SK-N-SH treated with all-trans-retinoic acid at 6 μM for 48 hours (cell line): ENCODE measurements around the gene CRABP2.

Source experiments
- ATAC-seq: fragments of 200-7000 bp; cut with Tn5 transposase; 3 replicates; pipeline ENCODE4 v1.9.1; 2020; ENCODE audit warnings: mild to moderate bottlenecking, moderate library complexity
- ARNTL ChIP-seq: fragments of 450-650 bp; formaldehyde crosslinking; IDR thresholded peaks from 2 replicates; pipeline ENCODE4 v1.5.0; 2020; ENCODE audit warnings: low read depth, mild to moderate bottlenecking, moderate library complexity, borderline replicate concordance
- BACH2 ChIP-seq: fragments of 250-450 bp; sonication (Bioruptor Pico); IDR thresholded peaks from 2 replicates; pipeline ENCODE4 v1.9.0; 2021; ENCODE audit warnings: mild to moderate bottlenecking, borderline replicate concordance
- CREB5 ChIP-seq: fragments of 250-450 bp; sonication (Bioruptor Pico); IDR thresholded peaks from 2 replicates; pipeline ENCODE4 v1.5.1; 2020; ENCODE audit warnings: low read depth, mild to moderate bottlenecking, moderate library complexity
- CSDC2 ChIP-seq: fragments of 250-450 bp; sonication (Bioruptor Pico); IDR thresholded peaks from 2 replicates; pipeline ENCODE4 v1.5.0; 2020; ENCODE audit warnings: mild to moderate bottlenecking, moderate library complexity
- ESRRG ChIP-seq: fragments of 250-450 bp; sonication (Bioruptor Pico); IDR thresholded peaks from 2 replicates; pipeline ENCODE4 v1.6.1; 2021; ENCODE audit warnings: mild to moderate bottlenecking
- GLIS3 ChIP-seq: fragments of 250-450 bp; sonication (Bioruptor Pico); IDR thresholded peaks from 2 replicates; pipeline ENCODE4 v1.5.0; 2020; ENCODE audit warnings: mild to moderate bottlenecking, moderate library complexity
- ISL1 ChIP-seq: fragments of 250-450 bp; sonication (Bioruptor Pico); IDR thresholded peaks from 2 replicates; pipeline ENCODE4 v2.1.2; 2022; ENCODE audit warnings: mild to moderate bottlenecking, moderate library complexity
- OSR1 ChIP-seq: fragments of 250-450 bp; sonication (Bioruptor Pico); IDR thresholded peaks from 2 replicates; pipeline ENCODE4 v1.8.0; 2022; ENCODE audit warnings: moderate library complexity, mild to moderate bottlenecking, inconsistent platforms
- POU6F1 ChIP-seq: fragments of 250-450 bp; sonication (Bioruptor Pico); IDR thresholded peaks from 2 replicates; pipeline ENCODE4 v1.8.0; 2021; ENCODE audit warnings: low read depth, mild to moderate bottlenecking, moderate library complexity, borderline replicate concordance
- PPARA ChIP-seq: fragments of 250-450 bp; sonication (Bioruptor Pico); IDR thresholded peaks from 2 replicates; pipeline ENCODE4 v1.5.0; 2020; ENCODE audit warnings: mild to moderate bottlenecking, borderline replicate concordance
- RARB ChIP-seq: fragments of 250-450 bp; sonication (Bioruptor Pico); IDR thresholded peaks from 2 replicates; pipeline ENCODE4 v1.8.0; 2021; ENCODE audit warnings: mild to moderate bottlenecking, moderate library complexity
- TOX ChIP-seq: fragments of 250-450 bp; sonication (Bioruptor Pico); IDR thresholded peaks from 2 replicates; pipeline ENCODE4 v1.8.0; 2021; ENCODE audit warnings: mild to moderate bottlenecking, moderate library complexity, borderline replicate concordance
- TSHZ2 ChIP-seq: fragments of 250-450 bp; sonication (Bioruptor Pico); IDR thresholded peaks from 2 replicates; pipeline ENCODE4 v1.5.0; 2020; ENCODE audit warnings: mild to moderate bottlenecking, moderate library complexity
- ZC3H10 ChIP-seq: fragments of 250-450 bp; sonication (Bioruptor Pico); IDR thresholded peaks from 2 replicates; pipeline ENCODE4 v1.5.1; 2021; ENCODE audit warnings: mild to moderate bottlenecking, moderate library complexity
- ZFP3 ChIP-seq: fragments of 250-450 bp; sonication (Bioruptor Pico); IDR thresholded peaks from 2 replicates; pipeline ENCODE4 v1.5.0; 2020; ENCODE audit warnings: mild to moderate bottlenecking, moderate library complexity
- ZFP30 ChIP-seq: fragments of 450-650 bp; formaldehyde crosslinking; IDR thresholded peaks from 2 replicates; pipeline ENCODE4 v1.5.0; 2022; ENCODE audit warnings: mild to moderate bottlenecking, moderate library complexity
- ZNF565 ChIP-seq: fragments of 450-650 bp; formaldehyde crosslinking; conservative IDR thresholded peaks from 2 replicates; pipeline ENCODE4 v1.5.0; 2020; ENCODE audit warnings: low read depth, mild to moderate bottlenecking, moderate library complexity
- ZNF70 ChIP-seq: fragments of 450-650 bp; formaldehyde crosslinking; IDR thresholded peaks from 2 replicates; pipeline ENCODE4 v1.5.0; 2020; ENCODE audit warnings: mild to moderate bottlenecking, moderate library complexity
- ZNF8 ChIP-seq: fragments of 450-650 bp; formaldehyde crosslinking; IDR thresholded peaks from 2 replicates; pipeline ENCODE4 v1.5.0; 2020; ENCODE audit warnings: mild to moderate bottlenecking, moderate library complexity
- TF ChIP-seq, protein P1 (sequence below): fragments of 250-450 bp; sonication (Bioruptor Pico); IDR thresholded peaks from 2 replicates; pipeline ENCODE4 v1.8.0; 2020; ENCODE audit warnings: mild to moderate bottlenecking, moderate library complexity, borderline replicate concordance

The CRABP2 gene

GRCh38 chr1:156705321-156705917, at the start of gene CRABP2:
Gene CRABP2 (minus strand): TSS chr1:156705583. CDS start chr1:156705446, 137 bp downstream.
- peak; percentile 9 for ATAC-seq
- TF ChIP-seq TOX (CRISPR knock-in tag) (peak; percentile 39; the same call in 1 of the 2 replicates), POU6F1 (no peak)

GRCh38 chr1:156754219-156754618, 48.8 kb upstream of the CRABP2 start:
- ATAC-seq, result no peak
- TF ChIP-seq ZNF70 (CRISPR knock-in tag) (no peak), ESRRG (CRISPR knock-in tag) (no peak), PPARA (no peak), TSHZ2 (CRISPR knock-in tag) (no peak), OSR1 (CRISPR knock-in tag) (no peak), ARNTL (CRISPR knock-in tag) (no peak), ZNF565 (CRISPR knock-in tag) (no peak), ZFP30 (CRISPR knock-in tag) (no peak), BACH2 (CRISPR knock-in tag) (no peak), CSDC2 (CRISPR knock-in tag) (no peak), ZNF8 (CRISPR knock-in tag) (no peak), RARB (CRISPR knock-in tag) (no peak)
- TF ChIP-seq, all 23 proteins: peak for 0

- ATAC-seq, result no peak
- TF ChIP-seq TSHZ2 (CRISPR knock-in tag), result no peak
- no peak for TF ChIP-seq ZNF8 (CRISPR knock-in tag)
- no peak for TF ChIP-seq POU6F1
- TF ChIP-seq ZNF565 (CRISPR knock-in tag), result no peak
- TF ChIP-seq PPARA, result no peak
- TF ChIP-seq ESRRG (CRISPR knock-in tag), result no peak
- no peak for TF ChIP-seq ZFP30 (CRISPR knock-in tag)
- TF ChIP-seq, all 23 proteins: peak for 0
Measured at GRCh38 chr1:156752843-156753482, 47.6 kb upstream of the CRABP2 start.

- ATAC-seq, result peak; percentile 70
- no peak for TF ChIP-seq CREB5
- TF ChIP-seq GLIS3 (CRISPR knock-in tag), result no peak
- TF ChIP-seq RARB (CRISPR knock-in tag), result no peak
- TF ChIP-seq TOX (CRISPR knock-in tag), result no peak
- TF ChIP-seq ARNTL (CRISPR knock-in tag), result no peak
- TF ChIP-seq ZC3H10 (CRISPR knock-in tag), result no peak
- TF ChIP-seq ZFP30 (CRISPR knock-in tag), result no peak
- TF ChIP-seq ZNF8 (CRISPR knock-in tag), result no peak
- TF ChIP-seq ISL1 (CRISPR knock-in tag), result no peak
- no peak for TF ChIP-seq ZFP3 (CRISPR knock-in tag)
- TF ChIP-seq, protein P1, sequence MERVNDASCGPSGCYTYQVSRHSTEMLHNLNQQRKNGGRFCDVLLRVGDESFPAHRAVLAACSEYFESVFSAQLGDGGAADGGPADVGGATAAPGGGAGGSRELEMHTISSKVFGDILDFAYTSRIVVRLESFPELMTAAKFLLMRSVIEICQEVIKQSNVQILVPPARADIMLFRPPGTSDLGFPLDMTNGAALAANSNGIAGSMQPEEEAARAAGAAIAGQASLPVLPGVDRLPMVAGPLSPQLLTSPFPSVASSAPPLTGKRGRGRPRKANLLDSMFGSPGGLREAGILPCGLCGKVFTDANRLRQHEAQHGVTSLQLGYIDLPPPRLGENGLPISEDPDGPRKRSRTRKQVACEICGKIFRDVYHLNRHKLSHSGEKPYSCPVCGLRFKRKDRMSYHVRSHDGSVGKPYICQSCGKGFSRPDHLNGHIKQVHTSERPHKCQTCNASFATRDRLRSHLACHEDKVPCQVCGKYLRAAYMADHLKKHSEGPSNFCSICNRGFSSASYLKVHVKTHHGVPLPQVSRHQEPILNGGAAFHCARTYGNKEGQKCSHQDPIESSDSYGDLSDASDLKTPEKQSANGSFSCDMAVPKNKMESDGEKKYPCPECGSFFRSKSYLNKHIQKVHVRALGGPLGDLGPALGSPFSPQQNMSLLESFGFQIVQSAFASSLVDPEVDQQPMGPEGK (CRISPR knock-in tag), result no peak
Measured at GRCh38 chr1:156751757-156752481, 46.5 kb upstream of the CRABP2 start.
